HG03064 (cell line): ENCODE data around the gene RNF224.
"Not testable (repeated sequence)": the region's sequence is repeated elsewhere in the genome, so short reads cannot be mapped to it uniquely, and the experiment has no call there.

ENCODE experiments used
- ATAC-seq: cut with Tn5 transposase; IDR thresholded peaks from one replicate; pipeline ENCODE4 v1.9.1; 2021; ENCODE audit warnings: low read depth; ENCODE audit not compliant: unreplicated experiment

RNF224 gene

GRCh38 chr9:137236936-137237421 lies 9.7 kb downstream of the RNF224 start:
- no peak for ATAC-seq

- no peak for ATAC-seq
These were observed 10.7 kb downstream of the RNF224 start for GRCh38 chr9:137237759-137238726.

- not testable (repeated sequence) for ATAC-seq
These were observed 12.4 kb downstream of the RNF224 start for GRCh38 chr9:137239541-137240200.

GRCh38 chr9:137240318-137240840 lies 13.1 kb downstream of the RNF224 start:
- ATAC-seq, result peak; percentile 13

- ATAC-seq, result peak; percentile 67
These were observed 13.7 kb downstream of the RNF224 start, which contains the start of gene TUBB4B for GRCh38 chr9:137240841-137241489. Gene TUBB4B, plus strand, starts transcription at chr9:137241287. Its CDS starts 74 bp downstream, at chr9:137241361.

GRCh38 chr9:137241490-137242268 lies 14.4 kb downstream of the RNF224 start:
- ATAC-seq, result peak; percentile 4

GRCh38 chr9:137242269-137243203 lies 15.2 kb downstream of the RNF224 start:
- no peak for ATAC-seq

GRCh38 chr9:137243266-137243625 lies 15.9 kb downstream of the RNF224 start:
- not testable (repeated sequence) for ATAC-seq

- ATAC-seq, result no peak
These were observed 16.6 kb downstream of the RNF224 start for GRCh38 chr9:137243626-137244485.

GRCh38 chr9:137244486-137245449 lies 17.5 kb downstream of the RNF224 start:
- ATAC-seq, result no peak

- no peak for ATAC-seq
These were observed 18.4 kb downstream of the RNF224 start for GRCh38 chr9:137245450-137246421.

GRCh38 chr9:137247135-137247915 lies 20.0 kb downstream of the RNF224 start:
- no peak for ATAC-seq

- no peak for ATAC-seq
These were observed 20.5 kb downstream of the RNF224 start for GRCh38 chr9:137247916-137248175.

- no peak for ATAC-seq
These were observed 23.3 kb downstream of the RNF224 start for GRCh38 chr9:137250329-137251193.
